Astrocyte (in vitro differentiated cells and primary cell): ENCODE data around the gene RPS2. TPM values are rescaled to one million over a fixed set of nuclear protein-coding genes. Genes with fewer than 3 reads are reported as not detected.

Experiments
- DNase-seq: peaks from one replicate; pipeline ENCODE4 v3.0.0-alpha.2; 2010; ENCODE audit warnings: low read depth
- FAIRE-seq: peaks from 2 replicates; lab custom pipeline; 2011; peaks lifted over from hg19 to GRCh38; lab: Jason Lieb, UNC
- H2AFZ ChIP-seq: 2 replicates; pipeline ENCODE4 v1.6.0; 2012; ENCODE audit warnings: low read depth, low read length, inconsistent platforms
- H3K27ac ChIP-seq: 2 replicates; pipeline ENCODE4 v1.5.1; 2011; ENCODE audit warnings: low read depth, low read length, inconsistent platforms
- H3K27me3 ChIP-seq: 2 replicates; pipeline ENCODE4 v1.6.0; 2011; ENCODE audit warnings: low read length, inconsistent platforms; ENCODE audit not compliant: insufficient read depth
- H3K36me3 ChIP-seq: 2 replicates; pipeline ENCODE4 v1.5.1; 2011; ENCODE audit warnings: low read length, inconsistent platforms; ENCODE audit not compliant: insufficient read depth
- H3K4me1 ChIP-seq: 2 replicates; pipeline ENCODE4 v1.5.1; 2011; ENCODE audit warnings: low read length, inconsistent platforms; ENCODE audit not compliant: insufficient read depth
- H3K4me2 ChIP-seq: 2 replicates; pipeline ENCODE4 v1.6.0; 2012; ENCODE audit warnings: low read length, inconsistent platforms
- H3K4me3 ChIP-seq: 2 replicates; pipeline ENCODE4 v1.5.1; 2011; ENCODE audit warnings: low read depth, mild to moderate bottlenecking, low read length, inconsistent platforms; ENCODE audit not compliant: insufficient read depth
- H3K79me2 ChIP-seq: 2 replicates; pipeline ENCODE4 v1.6.0; 2012; ENCODE audit warnings: mild to moderate bottlenecking, low read length, inconsistent platforms; ENCODE audit not compliant: insufficient read depth
- H3K9ac ChIP-seq: 2 replicates; pipeline ENCODE4 v1.6.0; 2012; ENCODE audit warnings: mild to moderate bottlenecking, low read length, inconsistent platforms
- H3K9me3 ChIP-seq: 2 replicates; pipeline ENCODE4 v1.5.1; 2012; ENCODE audit warnings: low read depth, mild to moderate bottlenecking, low read length, inconsistent platforms; ENCODE audit not compliant: insufficient read depth
- H4K20me1 ChIP-seq: 2 replicates; pipeline ENCODE4 v1.6.0; 2012; ENCODE audit warnings: low read length, inconsistent platforms; ENCODE audit not compliant: insufficient read depth
- H3K27ac Mint-ChIP-seq: one replicate; pipeline ENCODE4 v1.8.0; 2021; ENCODE audit warnings: mild to moderate bottlenecking, mixed read lengths; ENCODE audit not compliant: unreplicated experiment
- H3K27me3 Mint-ChIP-seq: one replicate; pipeline ENCODE4 v1.8.0; 2021; ENCODE audit warnings: low read depth, mixed read lengths; ENCODE audit not compliant: unreplicated experiment
- H3K36me3 Mint-ChIP-seq: one replicate; pipeline ENCODE4 v1.8.0; 2021; ENCODE audit warnings: low read depth, mixed read lengths; ENCODE audit not compliant: unreplicated experiment
- H3K4me1 Mint-ChIP-seq: one replicate; pipeline ENCODE4 v1.8.0; 2021; ENCODE audit warnings: low read depth, mixed read lengths; ENCODE audit not compliant: unreplicated experiment
- H3K4me3 Mint-ChIP-seq: one replicate; pipeline ENCODE4 v1.8.0; 2021; ENCODE audit warnings: mild to moderate bottlenecking, moderate library complexity, mixed read lengths; ENCODE audit not compliant: unreplicated experiment
- H3K9me3 Mint-ChIP-seq: one replicate; pipeline ENCODE4 v1.8.0; 2021; ENCODE audit warnings: mild to moderate bottlenecking, mixed read lengths; ENCODE audit not compliant: unreplicated experiment
- EZH2 ChIP-seq: IDR thresholded peaks from 2 replicates; pipeline ENCODE4 v1.6.1; 2012; ENCODE audit warnings: mild to moderate bottlenecking, low read length, inconsistent platforms; ENCODE audit not compliant: insufficient read depth
- total RNA-seq: library from RNA; stranded (reverse); gene quantifications from 2 replicates; pipeline ENCODE4 v1.2.1, GENCODE V29; 2021
- TF ChIP-seq, protein P1 (sequence below): IDR thresholded peaks from 2 replicates; pipeline ENCODE4 v1.5.1; 2011; ENCODE audit warnings: low read depth, mild to moderate bottlenecking, inconsistent platforms, low read length, moderate library complexity; ENCODE audit not compliant: insufficient read depth

The RPS2 gene
- total RNA-seq, 1 donor from 2014 or later = 2,534 TPM

DNA sequence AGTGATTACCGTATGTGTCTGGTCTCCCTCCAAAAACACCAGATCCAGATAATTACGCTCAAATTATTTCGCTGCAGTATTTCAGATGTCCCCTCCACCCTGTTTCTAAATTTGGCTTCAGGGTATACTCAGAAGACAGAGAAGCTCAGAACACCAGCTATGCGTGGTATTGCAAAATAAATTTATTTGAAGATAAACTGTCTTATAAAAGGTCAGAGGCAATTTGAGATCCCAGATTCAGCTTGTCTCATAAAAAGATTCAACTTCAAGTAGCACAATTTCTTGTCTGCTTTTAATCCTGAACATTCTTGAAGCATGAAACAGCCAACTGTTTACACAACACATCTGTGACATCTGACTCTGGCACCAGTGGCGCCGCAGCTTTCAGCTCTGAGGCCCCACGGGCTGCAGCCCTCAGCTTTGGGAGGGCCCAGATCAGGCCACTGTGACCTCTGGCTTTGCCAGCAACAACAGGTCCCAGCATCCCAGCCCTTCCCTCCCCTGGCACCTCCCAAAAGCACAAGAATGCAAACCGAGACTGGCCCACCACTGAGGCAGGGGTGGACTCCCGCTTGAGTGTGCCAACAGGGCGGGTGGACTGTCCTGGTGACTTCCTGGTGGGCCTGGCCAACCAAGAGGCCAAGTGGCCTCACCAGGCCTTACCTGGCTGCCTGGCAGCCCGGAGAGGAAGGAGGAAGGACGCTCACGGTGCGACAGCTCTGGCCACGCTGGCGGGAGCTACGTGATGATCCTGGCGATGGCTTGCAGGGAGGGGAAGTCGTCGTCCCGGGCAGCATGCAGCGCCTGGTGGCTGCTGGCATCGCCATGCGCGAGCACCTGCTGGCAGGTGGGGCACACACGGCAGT is 33.1 kb upstream of the RPS2 start:
- H3K4me1 Mint-ChIP-seq = peaks cover 2% of the 10 kb centered on the region
- Histone ChIP-seq H2AFZ (no peak overlapping the region), H3K9me3 (no peaks in the 10 kb centered on the region), H3K36me3 (peaks cover 8% of the 10 kb centered on the region), H3K27me3 (no peaks in the 10 kb centered on the region), H3K27ac (no peak overlapping the region), H3K9ac (no peak overlapping the region), H4K20me1 (peaks cover 35% of the 10 kb centered on the region), H3K4me1 (peaks cover 3% of the 10 kb centered on the region), H3K79me2 (peaks cover 17% of the 10 kb centered on the region), H3K4me3 (no peak overlapping the region), H3K4me2 (no peak overlapping the region)
- H3K36me3 Mint-ChIP-seq = peaks cover 11% of the 10 kb centered on the region
- no peak overlapping the region for H3K27ac Mint-ChIP-seq
- TF ChIP-seq EZH2 = no peak
- TF ChIP-seq, protein P1, sequence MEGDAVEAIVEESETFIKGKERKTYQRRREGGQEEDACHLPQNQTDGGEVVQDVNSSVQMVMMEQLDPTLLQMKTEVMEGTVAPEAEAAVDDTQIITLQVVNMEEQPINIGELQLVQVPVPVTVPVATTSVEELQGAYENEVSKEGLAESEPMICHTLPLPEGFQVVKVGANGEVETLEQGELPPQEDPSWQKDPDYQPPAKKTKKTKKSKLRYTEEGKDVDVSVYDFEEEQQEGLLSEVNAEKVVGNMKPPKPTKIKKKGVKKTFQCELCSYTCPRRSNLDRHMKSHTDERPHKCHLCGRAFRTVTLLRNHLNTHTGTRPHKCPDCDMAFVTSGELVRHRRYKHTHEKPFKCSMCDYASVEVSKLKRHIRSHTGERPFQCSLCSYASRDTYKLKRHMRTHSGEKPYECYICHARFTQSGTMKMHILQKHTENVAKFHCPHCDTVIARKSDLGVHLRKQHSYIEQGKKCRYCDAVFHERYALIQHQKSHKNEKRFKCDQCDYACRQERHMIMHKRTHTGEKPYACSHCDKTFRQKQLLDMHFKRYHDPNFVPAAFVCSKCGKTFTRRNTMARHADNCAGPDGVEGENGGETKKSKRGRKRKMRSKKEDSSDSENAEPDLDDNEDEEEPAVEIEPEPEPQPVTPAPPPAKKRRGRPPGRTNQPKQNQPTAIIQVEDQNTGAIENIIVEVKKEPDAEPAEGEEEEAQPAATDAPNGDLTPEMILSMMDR = no peak
- H3K4me3 Mint-ChIP-seq = no peak overlapping the region
- FAIRE-seq = peak; percentile 89
- H3K27me3 Mint-ChIP-seq = no peaks in the 10 kb centered on the region
- no peak for DNase-seq
- H3K9me3 Mint-ChIP-seq = no peaks in the 10 kb centered on the region

DNA sequence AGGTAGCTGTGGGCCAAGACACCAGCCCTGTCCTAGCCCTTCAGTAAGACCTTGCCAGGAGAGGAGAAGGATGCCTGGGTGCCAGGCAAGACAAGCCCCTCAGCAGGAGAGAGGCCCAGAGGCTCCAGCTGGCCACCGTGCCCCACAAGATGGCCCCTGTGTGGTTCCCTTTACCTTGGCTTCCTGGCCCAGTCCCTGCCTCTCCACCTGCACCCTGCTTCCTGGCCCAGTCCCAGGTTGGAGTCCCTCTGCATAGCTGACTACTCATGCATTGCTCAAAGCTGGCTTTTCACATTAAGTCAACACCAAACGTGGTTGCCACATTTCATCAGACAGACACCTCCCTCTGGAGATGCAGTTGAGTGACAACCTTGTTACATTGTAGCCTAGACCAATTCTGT is 29.1 kb upstream of the RPS2 start:
- H3K9ac ChIP-seq = no peak overlapping the region
- peaks cover 3% of the 10 kb centered on the region for H3K9me3 ChIP-seq
- peaks cover 6% of the 10 kb centered on the region for H3K36me3 ChIP-seq
- peaks cover 2% of the 10 kb centered on the region for H3K4me1 Mint-ChIP-seq
- peaks cover 8% of the 10 kb centered on the region for H3K36me3 Mint-ChIP-seq
- no peak overlapping the region for H3K27ac Mint-ChIP-seq
- H3K4me3 Mint-ChIP-seq = no peak overlapping the region
- peaks cover 25% of the 10 kb centered on the region for H3K27me3 ChIP-seq
- no peak overlapping the region for H2AFZ ChIP-seq
- H3K4me3 ChIP-seq = no peak overlapping the region
- H3K4me1 ChIP-seq = peaks cover 16% of the 10 kb centered on the region
- H3K27me3 Mint-ChIP-seq = peaks cover 14% of the 10 kb centered on the region
- no peak for DNase-seq
- H3K9me3 Mint-ChIP-seq = no peaks in the 10 kb centered on the region
- TF ChIP-seq, protein P1 = no peak
- no peak for TF ChIP-seq EZH2
- H4K20me1 ChIP-seq = peaks cover 16% of the 10 kb centered on the region
- no peak overlapping the region for H3K4me2 ChIP-seq
- no peaks in the 10 kb centered on the region for H3K79me2 ChIP-seq
- no peak for FAIRE-seq
- no peak overlapping the region for H3K27ac ChIP-seq
